K562 (cell line): ENCODE data around the gene DLX4. TPM values are rescaled to one million over a fixed set of nuclear protein-coding genes. Genes with fewer than 3 reads are reported as not detected.

Experiments
- CEBPZ ChIP-seq: fragments of 150-350 bp; IDR thresholded peaks from 2 replicates; pipeline ENCODE4 v1.6.1; 2014; ENCODE audit warnings: low read depth, mild to moderate bottlenecking, low read length, borderline replicate concordance
- CREM ChIP-seq: IDR thresholded peaks from 2 replicates; pipeline ENCODE4 v1.6.1; 2014; ENCODE audit warnings: antibody characterized with exemption, low read depth
- ELF1 ChIP-seq: fragments of 200-800 bp; sonication (Bioruptor generic); IDR thresholded peaks from 2 replicates; pipeline ENCODE4 v1.6.1; 2016; ENCODE audit warnings: missing genetic modification characterization, missing compliant biosample characterization
- JUND ChIP-seq, 2 experiments: IDR thresholded peaks; 2 replicates in 1 of 2; 3 replicates in 1 of 2; pipeline ENCODE4 v1.6.1; 2011; ENCODE audit warnings: borderline replicate concordance in 2 of 2, low read depth in 2 of 2, low read length in 2 of 2, improper control_type of control experiment in 1 of 2, missing biosample characterization in 1 of 2, missing genetic modification characterization in 1 of 2, missing genetic modification reagents in 1 of 2
- MGA ChIP-seq: fragments of 450-650 bp; IDR thresholded peaks from 2 replicates; pipeline ENCODE4 v1.6.1; 2016; ENCODE audit warnings: mild to moderate bottlenecking, moderate library complexity
- MTF1 ChIP-seq: fragments of 250-450 bp; sonication (Bioruptor Pico); IDR thresholded peaks from 2 replicates; pipeline ENCODE4 v1.9.0; 2021; ENCODE audit warnings: moderate library complexity, mild to moderate bottlenecking, inconsistent platforms, borderline replicate concordance
- RAD51 ChIP-seq: fragments of 450-650 bp; IDR thresholded peaks from 2 replicates; pipeline ENCODE4 v1.7.1; 2016; ENCODE audit warnings: low read depth, mild to moderate bottlenecking, borderline replicate concordance
- SMAD4 ChIP-seq: fragments of 250-450 bp; sonication (Bioruptor Pico); conservative IDR thresholded peaks from 2 replicates; pipeline ENCODE4 v1.8.0; 2021; ENCODE audit warnings: inconsistent platforms, mild to moderate bottlenecking, moderate library complexity
- TGIF2 ChIP-seq: sonication (generic); formaldehyde crosslinking; IDR thresholded peaks from 2 replicates; pipeline ENCODE4 v1.8.1; 2022; ENCODE audit warnings: mild to moderate bottlenecking, missing genetic modification reagents, moderate library complexity
- ZNF134 ChIP-seq: fragments of 250-450 bp; sonication (Bioruptor Pico); conservative IDR thresholded peaks from 2 replicates; pipeline ENCODE4 v1.4.0; 2020
- ZNF316 ChIP-seq: fragments of 450-650 bp; IDR thresholded peaks from 2 replicates; pipeline ENCODE4 v1.6.1; 2016
- ZNF644 ChIP-seq: fragments of 200-800 bp; sonication (Bioruptor generic); IDR thresholded peaks from 2 replicates; pipeline ENCODE4 v1.6.1; 2016; ENCODE audit warnings: low read depth, missing genetic modification characterization, missing compliant biosample characterization
- ZNF830 ChIP-seq: fragments of 250-450 bp; sonication (Bioruptor Pico); IDR thresholded peaks from 2 replicates; pipeline ENCODE4 v1.5.0; 2021; ENCODE audit warnings: mild to moderate bottlenecking
- polyA plus RNA-seq, 8 experiments: library from polyadenylated mRNA; depleted of rRNA in 4 of 8; stranded (reverse) in 5 of 8; unstranded in 3 of 8; fragments of >200 nt; fragmentation: Nextera tagmentation in 2 of 8; fragmentation: Illumina TruSeq in 1 of 8; extraction: Ambion mirVana in 2 of 8; extraction: Trizol in 1 of 8; gene quantifications; 2 replicates each; pipeline versions ENCODE4 v1.2.1 to v1.2.3, GENCODE V29; 2011 to 2014; ENCODE audit warnings: inconsistent platforms in 1 of 8, missing spikeins in 1 of 8
- total RNA-seq, 7 experiments: library from RNA; depleted of rRNA in 6 of 7; stranded (reverse); fragments of >200 nt in 6 of 7; fragmentation: Illumina TruSeq in 2 of 7; extraction: Trizol in 2 of 7; gene quantifications; 2 replicates each; pipeline versions ENCODE4 v1.2.1 to v1.2.3, GENCODE V29; 2011 to 2021; ENCODE audit warnings: low replicate concordance in 1 of 7

The DLX4 gene
- total and polyA plus RNA-seq, 9 of the 15 experiments (the other 6 are each of a cell fraction or from before 2014, with no cell fraction given) = 0.15 to 2.2 (median 0.58) TPM

- TF ChIP-seq ZNF644 (tag) (no peak), CEBPZ (no peak), ZNF134 (no peak), ZNF316 (0 out of 2 replicates have a peak, but pooled peaks have one; percentile 2), RAD51 (no peak), SMAD4 (no peak), TGIF2 (CRISPR knock-in tag) (no peak), ZNF830 (no peak), ELF1 (tag) (peak; percentile 61), CREM (peak; percentile 6; the same call in 1 of the 2 replicates), MTF1 (CRISPR knock-in tag) (no peak), MGA (no peak), JUND (IDR thresholded peaks at IDR 0.05; ENCODE audit: borderline replicate concordance, low read depth, low read length) (no peak), JUND (tag; IDR thresholded peaks at IDR 0.05; ENCODE audit: borderline replicate concordance, low read depth, low read length) (peak; percentile 37; the same call in 1 of the 3 replicates)
Observed at GRCh38 chr17:49968405-49969133, 421 bp upstream of the DLX4 start (continued).
